Esophagus muscularis mucosa (tissue), 4 donors: ENCODE results near the gene DPP7.

Source experiments
- CTCF ChIP-seq, 3 experiments: fragments of 200-600 bp in 2 of 3; fragments of 450-650 bp in 1 of 3; sonication (generic) in 2 of 3; IDR thresholded peaks; one replicate each; pipeline ENCODE4 v1.5.1; 2017 to 2019; ENCODE audit warnings: antibody characterized with exemption in 3 of 3, mild to moderate bottlenecking in 2 of 3, moderate library complexity in 1 of 3
- EP300 ChIP-seq: sonication (generic); formaldehyde crosslinking; IDR thresholded peaks from one replicate; pipeline ENCODE4 v1.6.1; 2017; ENCODE audit warnings: antibody characterized with exemption
- POLR2A ChIP-seq: fragments of 450-650 bp; IDR thresholded peaks from one replicate; pipeline ENCODE4 v1.6.1; 2017; ENCODE audit warnings: antibody characterized with exemption, moderate library complexity, mild to moderate bottlenecking, low read depth
- POLR2AphosphoS5 ChIP-seq, 2 donors: sonication (generic); formaldehyde crosslinking; IDR thresholded peaks; one replicate each; pipeline ENCODE4 v1.6.1; 2017; ENCODE audit warnings: antibody characterized with exemption in 2 of 2

- TF ChIP-seq CTCF (IDR thresholded peaks at IDR 0.05) = no peak
- TF ChIP-seq POLR2AphosphoS5 (IDR thresholded peaks at IDR 0.05) = no peak
- no peak for TF ChIP-seq POLR2A
- no peak for TF ChIP-seq EP300
Measured at GRCh38 chr9:137106662-137107250, 7.8 kb downstream of the DPP7 start.
